Measurements from ENCODE around the gene AXIN1.

GRCh38 chr16:306911-307370 lies 45.6 kb downstream of the AXIN1 start:
- TF ChIP-seq, protein P1, sequence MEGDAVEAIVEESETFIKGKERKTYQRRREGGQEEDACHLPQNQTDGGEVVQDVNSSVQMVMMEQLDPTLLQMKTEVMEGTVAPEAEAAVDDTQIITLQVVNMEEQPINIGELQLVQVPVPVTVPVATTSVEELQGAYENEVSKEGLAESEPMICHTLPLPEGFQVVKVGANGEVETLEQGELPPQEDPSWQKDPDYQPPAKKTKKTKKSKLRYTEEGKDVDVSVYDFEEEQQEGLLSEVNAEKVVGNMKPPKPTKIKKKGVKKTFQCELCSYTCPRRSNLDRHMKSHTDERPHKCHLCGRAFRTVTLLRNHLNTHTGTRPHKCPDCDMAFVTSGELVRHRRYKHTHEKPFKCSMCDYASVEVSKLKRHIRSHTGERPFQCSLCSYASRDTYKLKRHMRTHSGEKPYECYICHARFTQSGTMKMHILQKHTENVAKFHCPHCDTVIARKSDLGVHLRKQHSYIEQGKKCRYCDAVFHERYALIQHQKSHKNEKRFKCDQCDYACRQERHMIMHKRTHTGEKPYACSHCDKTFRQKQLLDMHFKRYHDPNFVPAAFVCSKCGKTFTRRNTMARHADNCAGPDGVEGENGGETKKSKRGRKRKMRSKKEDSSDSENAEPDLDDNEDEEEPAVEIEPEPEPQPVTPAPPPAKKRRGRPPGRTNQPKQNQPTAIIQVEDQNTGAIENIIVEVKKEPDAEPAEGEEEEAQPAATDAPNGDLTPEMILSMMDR (IDR thresholded peaks at IDR 0.05), result no peak
- TF ChIP-seq POLR2AphosphoS5 (IDR thresholded peaks at IDR 0.05), result no peak

Data from breast epithelium (tissue), 3 donors.